Superior temporal gyrus (tissue), 1 donor: ENCODE results near the gene SETBP1.

Experiments used
- DNase-seq: peaks from one replicate; pipeline ENCODE4 v3.0.0-alpha.2; 2016; ENCODE audit errors: extremely low spot score

SETBP1 gene

DNA sequence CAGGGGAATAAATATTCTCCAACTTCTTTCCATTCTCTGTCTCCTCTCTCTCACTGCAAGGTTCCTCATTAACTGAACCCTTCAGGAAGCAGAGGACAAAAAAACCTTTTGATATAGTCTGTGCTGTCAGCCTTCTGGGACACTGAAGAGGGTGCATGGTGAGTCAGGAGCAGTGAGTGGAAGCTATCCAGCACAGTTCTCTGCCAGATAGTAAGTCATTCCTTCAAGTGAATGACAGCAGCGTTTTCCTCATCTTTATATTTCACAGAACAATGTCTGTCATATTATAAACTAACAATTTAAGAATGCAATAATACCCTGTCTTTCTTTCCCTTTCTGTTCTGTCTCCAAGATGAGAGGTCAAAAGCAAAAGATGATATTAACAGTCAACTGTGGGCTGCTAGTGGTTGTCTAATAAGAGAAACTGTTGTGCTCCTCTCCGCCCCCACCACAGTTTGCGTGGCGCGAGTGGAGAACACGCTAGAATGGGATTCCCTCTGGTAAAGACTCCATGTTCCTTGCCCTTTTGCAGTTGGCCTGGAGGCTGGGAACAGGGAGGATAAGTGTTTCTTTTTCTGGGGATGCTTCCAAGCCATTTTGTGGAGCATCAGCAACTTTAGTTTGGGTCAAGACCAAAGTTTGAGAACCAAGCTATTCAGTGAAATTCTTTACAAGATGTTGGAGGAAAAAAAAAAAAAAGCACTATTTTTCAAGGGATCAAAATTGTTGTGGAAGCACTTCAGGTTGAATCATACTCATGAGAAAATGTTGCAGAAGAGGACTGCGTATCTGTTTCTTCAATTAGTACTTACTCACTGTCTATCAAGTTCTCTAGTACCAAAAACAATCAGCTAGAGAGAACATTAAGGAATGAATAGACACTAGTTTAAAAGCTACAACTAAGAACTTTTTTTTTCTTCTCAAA is 430.2 kb downstream of the SETBP1 start:
- no peak for DNase-seq

DNA sequence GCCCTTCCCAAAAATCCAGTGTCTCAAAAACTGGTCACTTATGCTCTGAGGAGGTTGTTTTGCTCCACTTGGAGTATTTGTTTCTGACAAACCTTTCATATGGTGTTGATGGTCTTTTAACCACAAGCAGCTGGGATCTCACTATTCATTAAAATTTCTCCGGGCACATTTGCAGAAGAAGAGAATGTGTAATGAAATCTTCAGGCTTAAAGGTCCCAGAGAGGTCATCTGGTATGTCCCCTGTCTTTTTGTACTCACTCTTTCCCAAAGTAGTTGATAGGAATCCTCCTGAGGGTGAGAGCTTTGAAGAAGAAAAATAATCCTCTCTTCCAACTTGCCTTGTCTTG is 430.8 kb downstream of the SETBP1 start:
- no peak for DNase-seq

DNA sequence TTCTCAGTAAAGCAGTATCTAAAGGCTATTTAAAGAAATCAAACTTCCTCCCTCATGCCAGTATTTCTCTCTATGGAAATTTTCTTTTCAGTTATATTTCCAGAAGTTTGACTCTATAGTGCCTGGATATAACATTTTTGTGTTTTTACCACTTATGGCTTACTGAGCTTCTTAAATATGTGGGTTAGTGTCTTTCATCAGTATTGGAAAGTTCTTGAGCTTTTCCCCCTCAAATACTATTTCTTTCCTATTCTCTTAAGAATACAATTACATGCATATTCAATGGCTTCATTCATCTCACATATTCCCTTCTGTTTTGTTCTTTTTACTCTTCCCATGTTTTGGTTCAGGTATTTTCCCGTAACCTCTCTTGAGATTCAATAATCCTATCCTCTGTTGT is 432.0 kb downstream of the SETBP1 start:
- DNase-seq = no peak

DNA sequence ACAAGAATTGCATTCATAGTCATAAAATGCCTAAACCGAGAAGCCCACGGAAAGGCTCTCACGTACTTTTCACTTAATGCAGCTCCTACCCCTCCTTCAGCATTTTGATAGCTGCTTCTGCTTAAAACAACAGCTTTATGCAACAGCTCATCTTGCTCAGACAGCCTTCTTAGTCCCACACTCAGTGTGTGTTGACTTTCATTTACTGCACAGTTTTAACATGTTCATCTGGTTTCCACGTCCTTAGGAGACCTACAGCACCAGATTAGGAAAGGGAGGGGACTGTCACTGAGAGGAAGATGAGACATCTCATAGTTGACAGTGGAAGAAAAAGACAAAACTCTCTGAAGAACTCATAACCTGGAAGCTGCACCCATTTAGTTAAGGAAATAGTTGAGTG is 435.4 kb downstream of the SETBP1 start:
- DNase-seq = peak; percentile 36
